CD14-positive monocyte (primary cell): ENCODE results near the gene BTNL2. TPM values are rescaled to one million over a fixed set of nuclear protein-coding genes. Genes with fewer than 3 reads are reported as not detected.
A peak's percentile ranks its signal among the peaks of the same experiment; 100 is the strongest.

Source experiments
- DNase-seq, 3 donors: peaks; one replicate each; pipeline ENCODE4 v3.0.0-alpha.2; 2011 to 2022
- H2AFZ ChIP-seq: 2 replicates; pipeline ENCODE4 v1.6.0; 2012; ENCODE audit warnings: mild to moderate bottlenecking, low read depth, low read length, inconsistent platforms; ENCODE audit not compliant: insufficient read depth, poor library complexity, severe bottlenecking
- H3K27ac ChIP-seq, 2 donors: 1 replicate in 1 of 2; 2 replicates in 1 of 2; pipeline ENCODE4 v1.5.1; 2012 to 2013; ENCODE audit warnings: low read length in 2 of 2, control low read depth in 1 of 2, inconsistent platforms in 1 of 2, low read depth in 1 of 2, mild to moderate bottlenecking in 1 of 2
- H3K27me3 ChIP-seq, 2 donors: one replicate each; pipeline versions ENCODE4 v1.6.0 to v1.6.1; 2011 to 2013; ENCODE audit warnings: low read length in 2 of 2; ENCODE audit not compliant: control insufficient read depth in 2 of 2, insufficient read depth in 2 of 2
- H3K36me3 ChIP-seq, 2 donors: replicated peaks in 1 of 2; 1 replicate in 1 of 2; 2 replicates in 1 of 2; pipeline versions ENCODE4 v1.5.1 to v1.6.1; 2012 to 2013; ENCODE audit warnings: low read length in 2 of 2, control low read depth in 1 of 2, inconsistent platforms in 1 of 2, mild to moderate bottlenecking in 1 of 2; ENCODE audit not compliant: insufficient read depth in 2 of 2, control insufficient read depth in 1 of 2
- H3K4me1 ChIP-seq, 2 donors: 1 replicate in 1 of 2; 2 replicates in 1 of 2; pipeline versions ENCODE4 v1.5.1 to v1.6.1; 2012 to 2013; ENCODE audit warnings: low read length in 2 of 2, control low read depth in 1 of 2, inconsistent platforms in 1 of 2, mild to moderate bottlenecking in 1 of 2, moderate library complexity in 1 of 2; ENCODE audit not compliant: insufficient read depth in 2 of 2, control insufficient read depth in 1 of 2
- H3K4me2 ChIP-seq: replicated peaks from 2 replicates; pipeline ENCODE3; 2012; ENCODE audit warnings: low read length, moderate library complexity, mild to moderate bottlenecking; ENCODE audit not compliant: poor library complexity, severe bottlenecking; ENCODE audit errors: extremely low read depth
- H3K4me3 ChIP-seq, 3 experiments: fragments of 200-600 bp in 1 of 3; sonication (generic) in 1 of 3; replicated peaks in 1 of 3; 1 replicate in 2 of 3; 2 replicates in 1 of 3; pipeline ENCODE4 v1.5.1; 2011 to 2013; ENCODE audit warnings: low read length in 3 of 3, mild to moderate bottlenecking in 3 of 3, control low read depth in 2 of 3, low read depth in 2 of 3, inconsistent platforms in 1 of 3, moderate library complexity in 1 of 3
- H3K79me2 ChIP-seq: 2 replicates; pipeline ENCODE4 v1.6.0; 2012; ENCODE audit warnings: mild to moderate bottlenecking, control low read depth, inconsistent platforms, low read length, moderate library complexity; ENCODE audit not compliant: insufficient read depth
- H3K9ac ChIP-seq: 2 replicates; pipeline ENCODE4 v1.6.0; 2017; ENCODE audit warnings: low read length, mild to moderate bottlenecking; ENCODE audit not compliant: insufficient read depth, poor library complexity, severe bottlenecking
- H3K9me3 ChIP-seq, 2 donors: replicated peaks in 1 of 2; 1 replicate in 1 of 2; 2 replicates in 1 of 2; pipeline versions ENCODE4 v1.5.1 to v1.6.1; 2012 to 2013; ENCODE audit warnings: low read length in 2 of 2, control low read depth in 1 of 2; ENCODE audit not compliant: control insufficient read depth in 1 of 2, insufficient read depth in 1 of 2
- H4K20me1 ChIP-seq: 2 replicates; pipeline ENCODE4 v1.6.0; 2012; ENCODE audit warnings: mild to moderate bottlenecking, low read length, control low read depth, moderate library complexity; ENCODE audit not compliant: insufficient read depth
- H3K27ac Mint-ChIP-seq, 7 donors: one replicate each; pipeline ENCODE4 v1.8.0; 2020; ENCODE audit warnings: mild to moderate bottlenecking in 7 of 7, mixed read lengths in 7 of 7, moderate library complexity in 6 of 7, inconsistent platforms in 2 of 7
- H3K27me3 Mint-ChIP-seq, 3 donors: one replicate each; pipeline ENCODE4 v1.8.0; 2021 to 2022; ENCODE audit warnings: low read depth in 3 of 3, mild to moderate bottlenecking in 3 of 3, mixed read lengths in 3 of 3, moderate library complexity in 3 of 3, inconsistent platforms in 1 of 3
- H3K36me3 Mint-ChIP-seq, 2 donors: one replicate each; pipeline ENCODE4 v1.8.0; 2020; ENCODE audit warnings: mixed read lengths in 2 of 2, inconsistent platforms in 1 of 2, mild to moderate bottlenecking in 1 of 2
- H3K4me1 Mint-ChIP-seq: one replicate; pipeline ENCODE4 v1.8.0; 2020; ENCODE audit warnings: mild to moderate bottlenecking, mixed read lengths
- H3K4me3 Mint-ChIP-seq, 2 donors: one replicate each; pipeline ENCODE4 v1.8.0; 2020; ENCODE audit warnings: mild to moderate bottlenecking in 2 of 2, mixed read lengths in 2 of 2, moderate library complexity in 1 of 2
- H3K9me3 Mint-ChIP-seq, 7 donors: one replicate each; pipeline ENCODE4 v1.8.0; 2020 to 2022; ENCODE audit warnings: mixed read lengths in 7 of 7, mild to moderate bottlenecking in 6 of 7, moderate library complexity in 6 of 7, inconsistent platforms in 2 of 7
- CTCF ChIP-seq: fragments of 200-600 bp; IDR thresholded peaks from one replicate; pipeline ENCODE4 v1.8.0; 2022; ENCODE audit warnings: antibody characterized with exemption, mild to moderate bottlenecking
- WGBS: methylation state at CpG from one replicate; pipeline ENCODE4 v1.1.5; 2013; ENCODE audit warnings: missing lambda C conversion rate; ENCODE audit not compliant: insufficient coverage; 5-methylcytosine and 5-hydroxymethylcytosine counted together
- intact Hi-C, 2 donors: fragments of 100-400 bp; cut with micrococcal nuclease; formaldehyde crosslinking; loops; one replicate each; pipeline versions ENCODE4 v1.15.0 to v1.15.1; 2023
- polyA plus RNA-seq, 3 donors: library from polyadenylated mRNA; depleted of rRNA in 1 of 3; unstranded in 2 of 3; stranded (reverse) in 1 of 3; fragments of 300-500 nt in 2 of 3; fragments of >200 nt in 1 of 3; fragmentation: Illumina TruSeq in 2 of 3; gene quantifications; 1 replicate in 2 of 3; 2 replicates in 1 of 3; pipeline ENCODE4 v1.2.3, GENCODE V29; 2012 to 2021

Gene BTNL2
- polyA plus RNA-seq, 3 donors: not detected

GRCh38 chr6:32375739-32376529, 31.0 kb downstream of the BTNL2 start:
- no peak for DNase-seq
- Histone ChIP-seq H3K9me3 (no peaks in the 10 kb centered on the region), H3K4me2 (no peak overlapping the region), H3K36me3 (no peaks in the 10 kb centered on the region), H3K4me1 (no peaks in the 10 kb centered on the region), H3K9ac (no peak overlapping the region), H3K79me2 (no peaks in the 10 kb centered on the region), H3K27ac (no peak overlapping the region), H3K27me3 (no peaks in the 10 kb centered on the region), H4K20me1 (no peaks in the 10 kb centered on the region), H3K4me3 (no peak overlapping the region), H2AFZ (no peak overlapping the region)
- 96% methylated on average over 6 of the region's 7 CpGs for WGBS
- TF ChIP-seq CTCF: no peak
- H3K36me3 Mint-ChIP-seq: no peaks in the 10 kb centered on the region
- H3K27ac Mint-ChIP-seq: no peak overlapping the region
- H3K4me3 Mint-ChIP-seq: no peak overlapping the region
- intact Hi-C loops: no loop called here
- H3K9me3 Mint-ChIP-seq: peaks cover 0 to 1% (median 0%) of the 10 kb centered on the region in 7 donors
- H3K4me1 Mint-ChIP-seq: peaks cover 5% of the 10 kb centered on the region
- peaks cover 0 to 4% (median 2%) of the 10 kb centered on the region in 3 donors for H3K27me3 Mint-ChIP-seq

- no peaks in the 10 kb centered on the region for H3K36me3 Mint-ChIP-seq
- Histone ChIP-seq H3K4me1 (no peaks in the 10 kb centered on the region), H3K27ac (no peak within 1 kb of the TSS), H4K20me1 (no peaks in the 10 kb centered on the region), H3K4me3 (no peak within 1 kb of the TSS), H3K4me2 (no peak within 1 kb of the TSS), H3K79me2 (no peaks in the 10 kb centered on the region), H3K9ac (no peak within 1 kb of the TSS), H3K27me3 (no peaks in the 10 kb centered on the region), H3K36me3 (no peaks in the 10 kb centered on the region), H2AFZ (no peak within 1 kb of the TSS), H3K9me3 (no peaks in the 10 kb centered on the region)
- peak within 1 kb of the TSS in 1 of 2 donors; percentile 3 for H3K4me3 Mint-ChIP-seq
- no peaks in the 10 kb centered on the region for H3K4me1 Mint-ChIP-seq
- TF ChIP-seq CTCF: no peak
- DNase-seq: no peak
- intact Hi-C loops: no loop called here
- peaks cover 0 to 2% (median 0%) of the 10 kb centered on the region in 7 donors for H3K9me3 Mint-ChIP-seq
- H3K27me3 Mint-ChIP-seq: peaks cover 1 to 8% (median 2%) of the 10 kb centered on the region in 3 donors
- H3K27ac Mint-ChIP-seq: no peak within 1 kb of the TSS
These were observed 35.2 kb downstream of the BTNL2 start, which contains the start of gene TSBP1 for GRCh38 chr6:32371803-32372202. TSBP1 (minus strand) TSS chr6:32371903; CDS start chr6:32371706, 197 bp downstream.
